OCI-LY3 (cell line): Measurements from ENCODE around the gene AQP6.

Experiments used
- H2AFZ ChIP-seq: fragments of 200-600, 300-600 bp; shearing (Covaris generic); 2 replicates; pipeline ENCODE4 v1.6.0; 2014; ENCODE audit warnings: antibody characterized with exemption, low read depth, low read length
- H3K27ac ChIP-seq: fragments of 200-600, 300-600 bp; sonication (generic); 2 replicates; pipeline ENCODE4 v1.5.1; 2014; ENCODE audit warnings: mild to moderate bottlenecking, low read length, moderate library complexity, mixed read lengths
- H3K27me3 ChIP-seq: fragments of 200-600, 300-600 bp; sonication (generic); 2 replicates; pipeline ENCODE4 v1.6.1; 2014; ENCODE audit warnings: low read depth, low read length, mixed read lengths
- H3K36me3 ChIP-seq: fragments of 200-600, 300-600 bp; sonication (generic); replicated peaks from 2 replicates; pipeline ENCODE3; 2014; ENCODE audit warnings: low read depth, low read length, mixed read lengths
- H3K4me1 ChIP-seq: fragments of 300-600, 200-600 bp; sonication (generic); 2 replicates; pipeline ENCODE4 v1.6.1; 2014; ENCODE audit warnings: low read length, mixed read lengths
- H3K4me2 ChIP-seq: fragments of 200-600, 300-600 bp; sonication (generic); 2 replicates; pipeline ENCODE4 v1.6.1; 2014; ENCODE audit warnings: low read length, mixed read lengths
- H3K4me3 ChIP-seq: fragments of 300-600, 200-600 bp; sonication (generic); 2 replicates; pipeline ENCODE4 v1.5.1; 2014; ENCODE audit warnings: antibody characterized with exemption, mild to moderate bottlenecking, low read length, moderate library complexity
- H3K79me2 ChIP-seq: fragments of 300-600, 200-600 bp; shearing (Covaris generic); 2 replicates; pipeline ENCODE4 v1.6.1; 2014; ENCODE audit warnings: mild to moderate bottlenecking, low read length, mixed read lengths
- H3K9ac ChIP-seq: fragments of 300-600, 200-600 bp; shearing (Covaris generic); 2 replicates; pipeline ENCODE4 v1.6.0; 2014; ENCODE audit warnings: mild to moderate bottlenecking, low read length, moderate library complexity
- H3K9me3 ChIP-seq: fragments of 200-600, 300-600 bp; shearing (Covaris generic); 2 replicates; pipeline ENCODE4 v1.6.1; 2014; ENCODE audit warnings: low read length, mixed read lengths; ENCODE audit not compliant: insufficient read depth
- H4K20me1 ChIP-seq: fragments of 200-600, 300-600 bp; sonication (generic); 2 replicates; pipeline ENCODE4 v1.6.1; 2016; ENCODE audit warnings: low read length, mixed read lengths; ENCODE audit not compliant: insufficient read depth
- CTCF ChIP-seq: fragments of 200-600, 300-600 bp; sonication (generic); IDR thresholded peaks from 2 replicates; pipeline ENCODE4 v1.5.1; 2014; ENCODE audit warnings: antibody characterized with exemption, low read length, low read depth
- EZH2phosphoT487 ChIP-seq: fragments of 200-600 bp; shearing (Covaris generic); IDR thresholded peaks from 2 replicates; pipeline ENCODE4 v1.6.1; 2018; ENCODE audit warnings: antibody characterized with exemption, mixed run types, low read depth

The AQP6 gene

GRCh38 chr12:49924628-49925246 is 48.0 kb upstream of the AQP6 start:
- TF ChIP-seq EZH2phosphoT487 (no peak), CTCF (no peak)
- Histone ChIP-seq H3K27me3 (0 out of 2 replicates have a peak, but pooled peaks cover 4% of the 10 kb centered on the region), H3K27ac (no peak overlapping the region), H4K20me1 (no peaks in the 10 kb centered on the region), H3K4me3 (no peak overlapping the region), H3K9me3 (no peaks in the 10 kb centered on the region), H3K9ac (no peak overlapping the region), H3K36me3 (no peaks in the 10 kb centered on the region), H2AFZ (no peak overlapping the region), H3K79me2 (no peaks in the 10 kb centered on the region), H3K4me1 (no peaks in the 10 kb centered on the region), H3K4me2 (no peak overlapping the region)

GRCh38 chr12:49925433-49926204 is 47.1 kb upstream of the AQP6 start:
- Histone ChIP-seq H3K9me3 (no peaks in the 10 kb centered on the region), H3K36me3 (no peaks in the 10 kb centered on the region), H3K9ac (no peak overlapping the region), H4K20me1 (no peaks in the 10 kb centered on the region), H3K4me1 (no peaks in the 10 kb centered on the region), H3K4me3 (no peak overlapping the region), H3K4me2 (no peak overlapping the region), H3K79me2 (no peaks in the 10 kb centered on the region), H3K27me3 (0 out of 2 replicates have a peak, but pooled peaks cover 5% of the 10 kb centered on the region), H3K27ac (no peak overlapping the region), H2AFZ (no peak overlapping the region)
- no peak for TF ChIP-seq CTCF
- TF ChIP-seq EZH2phosphoT487 = no peak

GRCh38 chr12:49928471-49928870 is 44.3 kb upstream of the AQP6 start:
- Histone ChIP-seq H3K4me3 (no peak overlapping the region), H3K4me2 (no peak overlapping the region), H3K4me1 (no peaks in the 10 kb centered on the region)

More at GRCh38 chr12:49928471-49928870, 44.3 kb upstream of the AQP6 start:
- H3K27me3 ChIP-seq = peaks cover 9% of the 10 kb centered on the region; the same call in 1 of the 2 replicates
- H3K9ac ChIP-seq = no peak overlapping the region
- H3K36me3 ChIP-seq = no peaks in the 10 kb centered on the region
- no peaks in the 10 kb centered on the region for H3K9me3 ChIP-seq
- no peaks in the 10 kb centered on the region for H4K20me1 ChIP-seq
- no peak overlapping the region for H2AFZ ChIP-seq
- no peak overlapping the region for H3K27ac ChIP-seq
- no peak for TF ChIP-seq CTCF
- TF ChIP-seq EZH2phosphoT487 = no peak
- no peaks in the 10 kb centered on the region for H3K79me2 ChIP-seq
